Cardiac muscle cell (in vitro differentiated cells and primary cell): ENCODE measurements around the gene UBE2F. TPM values are rescaled to one million over a fixed set of nuclear protein-coding genes. Genes with fewer than 3 reads are reported as not detected.

Source experiments
- DNase-seq, 2 donors: peaks; one replicate each; pipeline versions ENCODE4 v3.0.0 to v3.0.0-alpha.2; 2010 to 2017; ENCODE audit warnings: low read depth in 1 of 2, low spot score in 1 of 2
- H3K27ac ChIP-seq: fragments of 200-600 bp; sonication (generic); 2 replicates; pipeline ENCODE4 v1.5.1; 2016
- H3K27me3 ChIP-seq: fragments of 200-600 bp; sonication (generic); 2 replicates; pipeline ENCODE4 v1.6.0; 2016; ENCODE audit warnings: control low read depth
- H3K36me3 ChIP-seq: fragments of 200-600 bp; sonication (generic); 2 replicates; pipeline ENCODE4 v1.5.1; 2016; ENCODE audit warnings: control low read depth
- H3K4me1 ChIP-seq: fragments of 200-600 bp; sonication (generic); 2 replicates; pipeline ENCODE4 v1.8.1; 2017; ENCODE audit warnings: low read depth, mild to moderate bottlenecking, mixed run types
- H3K4me3 ChIP-seq: fragments of 200-600 bp; sonication (generic); 2 replicates; pipeline ENCODE4 v1.5.1; 2016; ENCODE audit warnings: mild to moderate bottlenecking
- H3K9me3 ChIP-seq: fragments of 200-600 bp; sonication (generic); 2 replicates; pipeline ENCODE4 v1.5.1; 2017; ENCODE audit warnings: low read depth, mild to moderate bottlenecking, control low read depth
- polyA plus RNA-seq: library from polyadenylated mRNA; unstranded; fragments of >200 nt; fragmentation: Nextera tagmentation; extraction: Ambion mirVana; gene quantifications from 2 replicates; pipeline ENCODE4 v1.2.1, GENCODE V29; 2016
- total RNA-seq: library from RNA; depleted of rRNA; stranded (reverse); fragments of >200 nt; gene quantifications from 2 replicates; pipeline ENCODE4 v1.2.3, GENCODE V29; 2016
- TF ChIP-seq, protein P1 (sequence below): IDR thresholded peaks from 2 replicates; pipeline ENCODE4 v1.5.1; 2012; ENCODE audit warnings: low read depth, mild to moderate bottlenecking, low read length

UBE2F gene
- total and polyA plus RNA-seq, 2 experiments from 2014 or later = 35.1 to 66.2 TPM

DNA sequence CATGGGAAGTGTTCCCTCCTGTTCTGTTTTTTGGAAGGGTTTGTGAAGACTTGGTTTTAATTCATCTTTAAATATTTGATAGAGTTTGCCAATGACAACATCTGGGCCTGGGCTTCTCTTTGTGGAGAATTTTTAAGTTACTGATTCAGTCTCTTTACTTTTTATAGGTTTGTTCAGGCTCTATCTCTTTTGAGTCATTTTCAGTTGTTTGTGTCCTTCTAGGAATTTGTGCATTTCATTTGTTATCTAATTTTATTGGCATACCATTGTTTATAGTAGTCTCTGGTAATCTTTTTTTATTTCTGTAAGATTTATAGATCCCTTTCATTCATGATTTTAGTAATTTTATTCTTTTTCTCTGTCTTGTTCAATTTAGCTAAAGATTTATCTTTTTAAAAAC, 108.6 kb downstream of the UBE2F start:
- TF ChIP-seq, protein P1, sequence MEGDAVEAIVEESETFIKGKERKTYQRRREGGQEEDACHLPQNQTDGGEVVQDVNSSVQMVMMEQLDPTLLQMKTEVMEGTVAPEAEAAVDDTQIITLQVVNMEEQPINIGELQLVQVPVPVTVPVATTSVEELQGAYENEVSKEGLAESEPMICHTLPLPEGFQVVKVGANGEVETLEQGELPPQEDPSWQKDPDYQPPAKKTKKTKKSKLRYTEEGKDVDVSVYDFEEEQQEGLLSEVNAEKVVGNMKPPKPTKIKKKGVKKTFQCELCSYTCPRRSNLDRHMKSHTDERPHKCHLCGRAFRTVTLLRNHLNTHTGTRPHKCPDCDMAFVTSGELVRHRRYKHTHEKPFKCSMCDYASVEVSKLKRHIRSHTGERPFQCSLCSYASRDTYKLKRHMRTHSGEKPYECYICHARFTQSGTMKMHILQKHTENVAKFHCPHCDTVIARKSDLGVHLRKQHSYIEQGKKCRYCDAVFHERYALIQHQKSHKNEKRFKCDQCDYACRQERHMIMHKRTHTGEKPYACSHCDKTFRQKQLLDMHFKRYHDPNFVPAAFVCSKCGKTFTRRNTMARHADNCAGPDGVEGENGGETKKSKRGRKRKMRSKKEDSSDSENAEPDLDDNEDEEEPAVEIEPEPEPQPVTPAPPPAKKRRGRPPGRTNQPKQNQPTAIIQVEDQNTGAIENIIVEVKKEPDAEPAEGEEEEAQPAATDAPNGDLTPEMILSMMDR = no peak
- Histone ChIP-seq H3K4me1 (no peaks in the 10 kb centered on the region), H3K4me3 (no peak overlapping the region), H3K27me3 (no peaks in the 10 kb centered on the region), H3K9me3 (no peaks in the 10 kb centered on the region), H3K27ac (no peak overlapping the region), H3K36me3 (no peaks in the 10 kb centered on the region)
- no peak for DNase-seq

DNA sequence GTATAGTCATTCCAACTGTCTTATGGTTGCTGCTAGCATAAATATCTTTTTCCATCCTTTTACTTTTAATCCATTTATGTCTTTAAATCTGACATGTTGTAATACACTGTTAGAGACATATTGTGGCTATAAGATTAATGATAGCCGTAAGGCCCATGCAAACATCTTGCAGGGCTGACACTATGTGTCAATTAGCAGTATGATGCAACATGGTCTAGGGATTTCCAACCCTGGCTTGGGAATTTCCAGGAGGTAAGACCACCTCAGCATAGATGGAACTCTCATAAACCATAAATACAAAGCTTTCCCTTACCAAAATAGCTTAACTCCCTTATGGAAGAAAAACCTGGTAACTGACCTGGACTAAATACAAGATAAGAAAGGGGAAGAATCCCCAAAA, 110.5 kb downstream of the UBE2F start:
- Histone ChIP-seq H3K36me3 (no peaks in the 10 kb centered on the region), H3K27ac (no peak overlapping the region), H3K27me3 (no peaks in the 10 kb centered on the region), H3K4me3 (no peak overlapping the region), H3K9me3 (no peaks in the 10 kb centered on the region), H3K4me1 (no peaks in the 10 kb centered on the region)
- no peak for DNase-seq
- TF ChIP-seq, protein P1 = no peak

DNA sequence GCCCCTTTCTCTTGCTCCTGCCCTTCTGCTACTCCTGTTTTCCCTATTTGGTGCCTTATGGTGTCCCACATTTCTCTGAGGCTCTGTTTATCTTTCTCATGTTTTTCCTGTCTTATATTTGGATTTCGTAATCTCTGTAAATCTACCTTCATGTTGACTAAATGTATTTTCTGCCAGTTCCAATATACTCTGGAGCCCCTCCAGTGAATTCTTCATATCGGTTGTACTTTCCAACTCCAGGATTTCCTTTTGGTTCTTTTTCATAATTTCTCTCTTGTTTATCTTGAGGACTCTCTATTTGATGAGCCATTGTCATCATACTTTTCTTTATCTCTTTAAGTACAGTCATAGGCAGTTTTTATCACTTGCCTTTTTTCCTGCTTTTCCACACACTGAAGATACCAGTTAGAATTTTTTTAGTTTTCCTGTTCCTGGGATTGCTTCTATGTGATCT, 113.1 kb downstream of the UBE2F start:
- TF ChIP-seq, protein P1 = no peak
- H3K4me3 ChIP-seq = no peak overlapping the region
- no peaks in the 10 kb centered on the region for H3K27me3 ChIP-seq
- no peak overlapping the region for H3K27ac ChIP-seq
- DNase-seq = no peak
- no peaks in the 10 kb centered on the region for H3K9me3 ChIP-seq
- no peaks in the 10 kb centered on the region for H3K36me3 ChIP-seq
- H3K4me1 ChIP-seq = no peaks in the 10 kb centered on the region

DNA sequence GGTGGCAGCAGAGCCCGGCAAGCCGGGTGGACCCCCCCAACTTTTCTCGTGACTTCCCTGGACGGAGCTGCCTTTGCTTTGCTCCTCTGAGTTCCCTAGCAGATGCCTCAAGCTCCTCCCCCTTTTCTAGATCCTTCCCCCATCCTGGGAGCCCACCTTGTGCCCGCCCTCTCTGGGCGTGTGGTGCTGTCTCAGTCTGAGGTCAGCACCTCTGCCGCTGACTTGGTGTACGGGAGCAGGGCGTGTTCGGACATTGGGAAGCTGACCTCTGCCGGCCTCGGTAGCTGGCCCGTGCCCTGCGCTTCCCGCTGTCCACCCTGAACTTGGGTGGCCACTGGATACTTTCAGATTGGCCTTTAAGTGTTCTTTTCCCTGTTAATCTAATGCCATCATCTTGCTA, 113.7 kb downstream of the UBE2F start:
- DNase-seq = no peak
- TF ChIP-seq, protein P1 = no peak
- no peaks in the 10 kb centered on the region for H3K36me3 ChIP-seq
- no peaks in the 10 kb centered on the region for H3K9me3 ChIP-seq
- no peaks in the 10 kb centered on the region for H3K4me1 ChIP-seq
- no peaks in the 10 kb centered on the region for H3K27me3 ChIP-seq
- H3K27ac ChIP-seq = no peak overlapping the region
- no peak overlapping the region for H3K4me3 ChIP-seq

DNA sequence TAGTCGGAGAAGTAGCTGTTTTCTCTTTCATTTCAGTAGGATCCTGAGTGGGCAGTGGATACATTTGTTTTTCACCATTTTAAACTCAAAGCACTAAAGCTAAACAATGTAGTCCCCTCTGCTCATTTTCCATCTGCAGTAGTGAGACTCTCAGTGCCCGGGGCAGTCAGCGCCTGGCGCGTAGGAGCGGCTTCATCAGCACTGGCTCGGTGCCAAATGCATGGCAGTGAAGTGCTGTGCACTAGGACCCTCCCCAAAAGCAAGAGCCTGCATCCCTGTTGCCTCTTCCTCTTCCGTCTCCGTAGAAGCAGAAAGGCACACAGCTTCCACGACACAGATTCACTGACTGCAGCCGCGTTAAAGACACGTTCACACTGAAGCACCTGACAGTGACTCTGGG, 114.3 kb downstream of the UBE2F start:
- H3K27me3 ChIP-seq = no peaks in the 10 kb centered on the region
- H3K4me3 ChIP-seq = no peak overlapping the region
- no peaks in the 10 kb centered on the region for H3K4me1 ChIP-seq
- TF ChIP-seq, protein P1 = no peak
- no peaks in the 10 kb centered on the region for H3K36me3 ChIP-seq
- no peak overlapping the region for H3K27ac ChIP-seq
- DNase-seq = no peak
- no peaks in the 10 kb centered on the region for H3K9me3 ChIP-seq

DNA sequence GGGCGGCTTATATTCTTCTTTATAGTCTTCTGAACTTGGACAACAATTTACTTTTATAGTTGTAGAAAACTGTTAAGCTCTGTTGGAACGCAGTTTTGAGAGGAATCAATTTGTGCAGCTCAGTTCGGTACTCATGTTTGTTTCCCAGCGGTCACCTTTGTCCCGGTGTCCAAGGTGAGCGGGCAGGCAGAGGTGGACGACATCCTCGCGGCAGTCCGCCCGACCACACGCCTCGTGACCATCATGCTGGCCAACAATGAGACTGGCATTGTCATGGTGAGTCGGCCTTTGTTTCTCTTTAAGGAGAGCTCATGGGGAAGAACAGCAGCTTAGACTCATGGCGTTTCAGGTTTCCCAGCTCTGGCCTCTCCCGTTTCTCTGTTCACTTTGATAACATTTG, 114.7 kb downstream of the UBE2F start:
- Histone ChIP-seq H3K9me3 (no peaks in the 10 kb centered on the region), H3K4me1 (no peaks in the 10 kb centered on the region), H3K27me3 (no peaks in the 10 kb centered on the region), H3K27ac (no peak overlapping the region), H3K36me3 (no peaks in the 10 kb centered on the region), H3K4me3 (no peak overlapping the region)
- TF ChIP-seq, protein P1 = no peak
- DNase-seq = no peak
